HG02870 (cell line): ENCODE measurements around the gene DUSP9.
"Not testable (repeated sequence)": the region's sequence is repeated elsewhere in the genome, so short reads cannot be mapped to it uniquely, and the experiment has no call there.

ENCODE experiments used
- ATAC-seq: cut with Tn5 transposase; IDR thresholded peaks from one replicate; pipeline ENCODE4 v1.9.1; 2021; ENCODE audit warnings: mild to moderate bottlenecking, moderate library complexity; ENCODE audit not compliant: unreplicated experiment

The DUSP9 gene

GRCh38 chrX:153689654-153690465 is 42.9 kb downstream of the DUSP9 start:
- ATAC-seq = no peak

GRCh38 chrX:153690466-153690865 is 43.5 kb downstream of the DUSP9 start:
- no peak for ATAC-seq

- not testable (repeated sequence) for ATAC-seq
These were observed 44.2 kb downstream of the DUSP9 start for GRCh38 chrX:153691032-153691827.

- no peak for ATAC-seq
These were observed 45.0 kb downstream of the DUSP9 start for GRCh38 chrX:153692003-153692402.

GRCh38 chrX:153692611-153693156 is 45.7 kb downstream of the DUSP9 start:
- ATAC-seq = no peak

GRCh38 chrX:153693216-153694086 is 46.4 kb downstream of the DUSP9 start:
- ATAC-seq = no peak

GRCh38 chrX:153694256-153694655 is 47.3 kb downstream of the DUSP9 start:
- not testable (repeated sequence) for ATAC-seq

GRCh38 chrX:153694687-153695270 is 47.8 kb downstream of the DUSP9 start:
- ATAC-seq = no peak

- no peak for ATAC-seq
These were observed 49.1 kb downstream of the DUSP9 start for GRCh38 chrX:153696100-153696499.

- not testable (repeated sequence) for ATAC-seq
These were observed 49.5 kb downstream of the DUSP9 start for GRCh38 chrX:153696538-153696937.

- ATAC-seq = not testable (repeated sequence)
These were observed 50.2 kb downstream of the DUSP9 start for GRCh38 chrX:153696986-153697722.

- no peak for ATAC-seq
These were observed 51.2 kb downstream of the DUSP9 start for GRCh38 chrX:153697924-153698865.

GRCh38 chrX:153699210-153699783 is 52.3 kb downstream of the DUSP9 start:
- ATAC-seq = not testable (repeated sequence)

- not testable (repeated sequence) for ATAC-seq
These were observed 52.9 kb downstream of the DUSP9 start for GRCh38 chrX:153699784-153700371.

GRCh38 chrX:153700376-153700945 is 53.5 kb downstream of the DUSP9 start:
- no peak for ATAC-seq
